HG02678 (cell line): ENCODE results near the gene B4GAT1.
"Not testable (repeated sequence)": the region's sequence is repeated elsewhere in the genome, so short reads cannot be mapped to it uniquely, and the experiment has no call there.

Experiments used
- ATAC-seq: cut with Tn5 transposase; IDR thresholded peaks from one replicate; pipeline ENCODE4 v1.9.1; 2021; ENCODE audit warnings: mild to moderate bottlenecking, moderate library complexity; ENCODE audit not compliant: unreplicated experiment

B4GAT1 gene

GRCh38 chr11:66347425-66348276, at the start of gene B4GAT1:
TSS of gene B4GAT1 (minus strand) at chr11:66347629. CDS start at chr11:66347545, 84 bp downstream.
- peak; percentile 40 for ATAC-seq

DNA sequence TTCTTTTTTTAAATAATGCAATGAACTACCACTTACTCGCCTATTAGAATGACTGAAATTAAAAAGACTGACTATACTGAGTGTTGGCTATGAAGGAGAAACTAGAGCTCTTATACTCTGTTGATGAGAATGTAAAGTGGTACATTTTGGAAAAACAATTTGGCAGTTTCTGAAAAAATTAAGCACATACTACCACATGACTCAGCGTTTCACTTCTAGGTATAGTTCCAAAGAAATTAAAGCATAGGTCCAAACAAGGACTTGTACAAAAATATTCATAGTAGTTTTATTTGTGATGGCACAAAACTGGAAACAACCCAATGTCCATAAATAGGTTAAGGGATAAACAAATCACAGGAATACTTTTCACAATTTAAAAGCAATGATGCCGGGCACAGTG, 46.5 kb upstream of the B4GAT1 start:
- ATAC-seq: no peak

DNA sequence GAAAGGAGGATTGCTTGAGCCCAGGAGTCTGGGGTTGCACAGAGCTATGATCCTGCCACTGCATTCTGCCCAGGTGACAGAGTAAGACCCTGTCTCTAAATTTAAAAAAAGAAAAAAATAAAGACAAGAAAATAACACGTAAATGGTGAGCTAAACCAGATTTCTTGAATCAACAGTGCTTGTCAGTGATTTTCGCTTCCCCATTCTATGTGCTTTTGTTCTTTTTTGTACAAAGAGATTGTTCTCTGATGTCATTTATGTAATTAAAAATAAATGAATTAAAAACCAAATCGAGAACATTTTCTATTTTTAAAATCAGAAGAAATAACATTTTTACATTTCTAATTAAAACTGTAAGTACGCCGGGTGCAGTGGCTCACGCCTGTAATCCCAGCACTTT, 43.9 kb upstream of the B4GAT1 start:
- no peak for ATAC-seq

- no peak for ATAC-seq
Observed at GRCh38 chr11:66388780-66389386, 41.5 kb upstream of the B4GAT1 start.

DNA sequence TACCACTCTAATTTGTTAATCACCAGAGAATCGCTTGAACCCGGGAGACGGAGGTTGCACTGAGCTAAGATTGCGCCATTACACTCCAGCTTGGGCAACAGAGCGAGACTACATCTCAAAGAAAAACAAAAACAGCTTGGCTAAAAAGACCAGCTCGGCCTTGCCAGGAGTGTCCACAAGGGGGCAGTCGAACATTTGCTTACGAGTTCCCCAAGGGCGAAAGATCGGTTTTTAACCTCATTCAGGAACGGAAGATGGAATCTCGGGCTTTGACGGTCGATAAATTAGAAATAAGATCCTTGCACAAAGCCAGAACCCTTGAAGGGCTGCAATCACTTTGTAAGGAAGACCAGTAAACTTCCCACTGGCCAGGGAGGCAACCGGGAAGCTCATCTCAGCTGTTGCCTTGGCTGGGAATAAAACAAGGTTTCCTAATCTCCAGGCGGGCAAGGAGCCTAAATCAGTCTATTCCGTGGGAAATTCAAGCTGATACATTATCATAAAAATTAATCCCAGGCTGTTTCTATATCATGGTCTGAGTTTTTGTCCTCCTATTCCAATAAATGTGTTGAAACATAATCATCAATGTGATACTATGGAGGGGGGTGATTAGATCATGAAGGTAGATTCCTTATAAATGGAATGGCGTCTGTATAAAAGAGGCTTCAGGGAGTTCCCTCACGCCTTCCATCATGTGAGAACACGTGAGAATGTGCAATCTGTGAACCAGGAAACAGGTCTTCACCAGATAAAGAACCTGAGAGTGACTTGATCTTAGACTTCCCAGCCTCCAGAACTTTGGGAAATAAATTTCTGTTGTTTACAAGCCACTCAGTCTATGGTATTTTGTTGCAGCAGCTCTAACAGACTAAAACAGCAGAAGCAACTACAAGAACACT, 39.0 kb upstream of the B4GAT1 start:
- ATAC-seq: no peak

DNA sequence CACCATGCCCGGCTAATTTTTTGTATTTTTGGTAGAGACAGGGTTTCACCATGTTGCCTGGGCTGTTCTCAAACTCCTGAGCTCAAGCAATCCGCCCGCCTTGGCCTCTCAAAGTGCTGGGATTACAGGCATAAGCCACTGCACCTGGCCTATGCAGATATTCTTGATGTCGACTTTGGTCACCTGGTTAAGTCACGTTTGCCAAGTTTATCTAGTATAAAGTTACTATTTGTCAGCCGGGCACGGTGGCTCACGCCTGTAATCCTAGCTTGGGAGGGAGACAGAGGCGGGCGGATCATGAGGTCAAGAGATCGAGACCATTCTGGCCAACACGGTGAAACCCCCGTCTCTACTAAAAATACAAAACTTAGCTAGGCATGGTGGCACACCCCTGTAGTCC, 36.9 kb upstream of the B4GAT1 start:
- not testable (repeated sequence) for ATAC-seq

GRCh38 chr11:66380264-66380663, 32.8 kb upstream of the B4GAT1 start:
- ATAC-seq: not testable (repeated sequence)

DNA sequence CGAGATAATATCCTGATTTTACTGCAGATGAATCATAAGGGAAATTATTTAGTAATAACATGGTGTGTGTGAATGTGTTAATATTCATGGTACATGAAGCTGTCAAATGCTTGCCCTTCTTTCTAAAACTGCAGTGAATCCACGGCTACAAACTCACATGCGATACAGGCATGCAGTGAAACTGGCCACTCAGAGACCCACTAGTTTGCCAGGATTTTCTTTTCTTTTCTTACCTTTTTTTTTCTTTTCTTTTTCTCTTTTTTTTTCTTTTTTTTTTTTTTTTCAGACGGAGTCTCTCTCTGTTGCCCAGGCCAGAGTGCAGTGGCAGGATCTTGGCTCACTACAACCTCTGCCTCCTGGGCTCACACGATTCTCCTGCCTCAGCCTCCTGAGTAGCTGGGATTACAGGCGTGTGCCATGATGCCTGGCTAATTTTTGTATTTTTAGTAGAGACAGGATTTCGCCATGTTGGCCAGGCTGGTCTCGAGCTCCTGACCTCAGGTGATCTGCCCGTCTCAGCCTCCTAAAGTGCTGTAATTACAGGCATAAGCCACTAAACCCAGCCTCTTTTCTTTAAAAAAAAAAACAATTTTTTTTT, 26.4 kb upstream of the B4GAT1 start:
- ATAC-seq: not testable (repeated sequence)

GRCh38 chr11:66373265-66373664, 25.8 kb upstream of the B4GAT1 start:
- ATAC-seq: no peak

DNA sequence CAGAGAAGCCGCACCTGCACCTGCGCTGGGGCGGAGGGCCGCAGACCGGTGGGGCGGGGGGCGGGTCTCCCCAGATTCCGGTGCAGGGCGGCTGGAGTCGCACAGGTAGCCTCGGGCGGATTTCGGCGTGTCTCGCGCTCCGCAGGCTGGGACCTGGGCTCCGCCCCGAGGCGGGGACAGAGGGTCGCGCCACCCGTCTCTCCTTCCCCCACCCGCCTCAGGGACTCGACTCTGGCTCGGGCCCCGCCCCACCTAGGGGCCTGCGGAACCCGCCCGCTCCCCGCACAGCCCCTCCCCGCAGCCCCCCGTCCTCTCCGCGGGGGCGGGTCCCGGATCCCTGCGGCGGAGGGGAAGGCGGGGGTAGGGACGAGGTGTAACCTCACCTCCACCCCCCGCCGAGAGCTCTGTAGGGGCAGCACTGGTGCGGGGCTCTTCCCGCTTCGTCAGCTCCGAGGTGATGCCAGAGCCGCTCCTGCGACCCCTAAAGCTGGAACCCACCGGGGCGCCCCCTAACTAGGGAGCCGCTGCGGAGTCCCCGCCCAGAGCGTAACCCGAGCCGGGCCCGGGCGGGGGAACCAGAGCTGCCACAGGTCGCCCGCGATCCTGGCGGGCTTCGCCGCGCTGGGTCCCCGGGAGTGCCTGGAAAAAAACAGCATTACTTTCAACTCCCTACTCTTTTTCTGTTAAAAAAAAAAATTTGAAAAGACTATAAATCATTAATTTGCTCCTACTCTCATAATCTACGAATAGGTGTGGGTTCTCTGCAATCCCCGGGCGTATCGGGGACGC, 24.4 kb upstream of the B4GAT1 start, which contains the start of gene SLC29A2:
SLC29A2 (minus strand) TSS at position 134 of the 789 bp plus-strand sequence. CDS start 169 bp downstream, outside the sequence.
- ATAC-seq: peak; percentile 70

DNA sequence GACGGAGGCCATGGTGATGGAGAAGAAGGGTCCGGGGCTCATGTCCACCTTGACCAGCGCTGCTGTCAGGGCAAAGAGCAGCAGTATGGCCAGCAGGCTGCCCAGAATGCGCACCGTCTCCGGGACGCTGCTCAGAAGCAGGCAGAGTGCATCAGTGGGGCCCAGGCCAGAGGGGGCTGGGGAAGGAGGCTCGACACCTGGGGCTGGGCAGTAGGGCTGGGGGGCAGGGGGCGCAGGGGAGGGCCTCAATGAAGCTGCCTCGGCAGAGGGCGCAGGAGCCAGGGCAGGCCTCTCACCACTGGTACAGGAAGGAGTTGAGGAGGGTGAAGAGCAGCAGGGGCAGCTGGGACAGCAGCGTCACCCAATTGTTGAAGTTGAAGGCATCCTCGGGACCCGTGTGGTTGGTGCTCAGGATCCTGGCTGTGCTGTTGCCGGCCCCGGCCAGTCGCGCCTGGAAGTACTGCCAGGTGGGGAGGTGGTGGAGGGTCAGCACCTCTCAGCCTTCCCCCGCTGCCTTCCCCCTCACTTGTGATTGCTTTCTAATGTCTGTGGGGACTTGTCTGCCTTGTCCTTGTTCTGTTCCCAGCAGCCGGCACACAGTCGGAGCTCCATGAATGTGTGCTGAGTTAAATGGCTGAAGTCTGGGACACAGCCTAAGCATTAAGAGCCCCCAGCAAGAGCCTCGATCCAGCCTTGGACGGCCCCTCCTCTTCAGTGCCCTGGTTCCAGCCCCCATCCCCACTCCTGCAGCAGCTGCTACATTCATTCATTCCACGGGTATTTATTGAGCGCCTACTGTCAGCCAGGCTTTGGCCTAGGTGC, 21.9 kb upstream of the B4GAT1 start:
- ATAC-seq: no peak

- ATAC-seq: no peak
Observed at GRCh38 chr11:66368484-66368883, 21.1 kb upstream of the B4GAT1 start.

- ATAC-seq: no peak
Observed at GRCh38 chr11:66367561-66368312, 20.3 kb upstream of the B4GAT1 start.

DNA sequence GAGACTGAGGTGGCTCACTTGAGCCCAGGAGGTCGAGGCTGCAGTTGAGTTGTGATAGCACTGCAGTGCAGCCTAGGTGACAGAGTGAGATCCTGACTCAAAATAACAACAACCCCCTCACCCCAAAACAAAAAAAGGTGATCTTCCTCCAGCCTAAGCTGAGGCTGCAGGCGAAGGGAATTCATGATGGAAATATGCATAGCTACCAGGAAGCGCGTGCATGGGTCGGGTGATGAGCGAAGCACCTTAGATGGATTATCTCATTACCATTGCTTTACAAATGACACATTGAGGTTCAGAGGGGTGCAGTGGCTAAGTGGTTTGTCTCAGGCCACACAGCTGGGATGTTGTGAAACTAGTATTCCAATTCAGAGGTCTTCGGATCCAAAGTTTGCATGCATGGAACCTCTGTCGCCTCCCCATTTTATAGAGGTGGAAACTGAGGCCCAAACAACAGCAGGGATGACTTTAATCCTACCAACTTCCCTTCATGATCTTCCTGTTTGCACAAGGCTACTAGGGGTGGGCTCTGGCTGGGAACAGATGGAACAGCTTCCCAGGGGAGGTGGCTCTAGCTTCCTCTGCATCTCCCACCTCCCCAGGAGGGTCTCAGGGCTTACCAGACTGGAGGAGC, 19.5 kb upstream of the B4GAT1 start:
- ATAC-seq: no peak

- ATAC-seq: no peak
Observed at GRCh38 chr11:66365711-66366619, 18.5 kb upstream of the B4GAT1 start.

DNA sequence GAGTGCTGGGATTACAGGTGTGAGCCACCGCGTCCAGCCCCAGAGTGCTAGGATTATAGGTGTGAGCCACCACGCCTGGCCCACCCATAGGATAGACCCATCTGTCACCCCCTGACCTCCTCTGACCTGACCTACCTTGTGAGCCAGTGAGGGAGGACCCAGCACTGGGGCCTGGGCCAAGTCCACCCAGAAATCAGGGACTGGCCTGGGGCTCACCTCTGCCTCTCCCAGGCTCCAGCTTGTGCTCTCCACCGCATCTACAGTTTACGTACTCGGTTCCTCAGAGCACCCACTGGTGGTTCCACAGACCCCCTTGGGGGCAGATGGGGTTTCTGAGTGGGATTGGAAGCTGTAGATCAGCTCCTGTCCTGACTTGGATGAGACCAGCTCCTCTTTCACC, 17.7 kb upstream of the B4GAT1 start:
- ATAC-seq: no peak
